ENCODE data around the gene PDE6C.

The PDE6C gene

DNA sequence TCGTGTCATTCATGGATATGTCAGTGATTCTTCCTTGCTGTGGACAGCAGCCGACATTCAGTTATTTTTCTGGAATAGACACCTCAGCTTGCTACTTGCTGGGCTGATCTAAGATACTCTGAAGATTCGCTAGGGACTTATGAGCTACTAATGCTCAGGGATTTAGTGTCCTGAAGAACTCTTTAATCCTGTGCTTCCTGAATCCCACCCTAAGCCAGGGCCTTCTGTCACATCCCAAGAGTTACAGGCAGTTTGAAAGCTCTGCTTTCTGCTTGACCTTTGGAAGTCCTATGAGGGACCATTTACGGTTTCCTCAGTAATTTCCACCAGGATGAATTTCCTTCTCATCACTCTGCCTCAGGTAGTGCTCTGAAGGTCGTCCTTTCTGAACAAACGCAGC lies at the start of gene PDE6C:
Gene PDE6C, plus strand, starts transcription at position 227 of the 400 bp plus-strand sequence. CDS start 189 bp downstream, outside the sequence.
- DNase-seq: no peak

DNA sequence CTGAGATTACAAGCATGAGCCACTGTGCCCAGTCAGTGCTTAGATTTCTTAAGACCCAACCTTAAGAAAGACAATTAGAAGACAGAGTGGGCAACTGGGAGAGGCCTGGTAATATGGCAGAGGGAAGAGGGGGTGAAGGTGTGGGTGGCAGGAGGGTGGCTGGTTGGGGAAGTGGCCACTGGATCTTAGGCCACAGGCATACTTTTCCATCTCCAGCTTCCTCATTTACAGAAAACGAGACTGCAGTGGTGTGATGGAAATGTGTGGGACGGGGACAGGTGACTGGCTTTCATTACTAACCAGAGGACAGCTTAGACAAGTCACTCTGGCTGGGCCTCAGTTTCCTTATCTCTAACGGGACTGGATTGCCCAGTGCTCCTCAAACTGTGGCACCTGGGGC lies 46.9 kb upstream of the PDE6C start:
- DNase-seq: no peak

DNA sequence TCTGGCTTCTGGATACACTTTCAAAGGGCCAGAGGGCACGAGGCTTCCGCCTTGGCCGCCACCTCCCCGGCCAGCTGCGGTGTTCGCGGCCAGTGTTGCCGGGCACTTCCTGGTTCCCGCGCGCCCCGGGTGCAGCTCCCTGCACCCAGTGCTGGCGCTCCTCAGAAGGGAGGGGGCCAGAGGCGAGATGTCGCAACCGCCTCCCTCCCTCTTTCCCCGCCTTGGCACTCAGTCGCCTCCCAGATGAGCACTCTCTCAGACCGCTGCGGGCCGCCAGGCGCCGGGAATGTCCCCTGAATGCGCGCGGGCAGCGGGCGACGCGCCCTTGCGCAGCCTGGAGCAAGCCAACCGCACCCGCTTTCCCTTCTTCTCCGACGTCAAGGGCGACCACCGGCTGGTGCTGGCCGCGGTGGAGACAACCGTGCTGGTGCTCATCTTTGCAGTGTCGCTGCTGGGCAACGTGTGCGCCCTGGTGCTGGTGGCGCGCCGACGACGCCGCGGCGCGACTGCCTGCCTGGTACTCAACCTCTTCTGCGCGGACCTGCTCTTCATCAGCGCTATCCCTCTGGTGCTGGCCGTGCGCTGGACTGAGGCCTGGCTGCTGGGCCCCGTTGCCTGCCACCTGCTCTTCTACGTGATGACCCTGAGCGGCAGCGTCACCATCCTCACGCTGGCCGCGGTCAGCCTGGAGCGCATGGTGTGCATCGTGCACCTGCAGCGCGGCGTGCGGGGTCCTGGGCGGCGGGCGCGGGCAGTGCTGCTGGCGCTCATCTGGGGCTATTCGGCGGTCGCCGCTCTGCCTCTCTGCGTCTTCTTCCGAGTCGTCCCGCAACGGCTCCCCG lies 45.7 kb upstream of the PDE6C start, which contains the start of gene FFAR4:
Gene FFAR4, plus strand, starts transcription at position 231 of the 842 bp plus-strand sequence. Its CDS starts 56 bp downstream, at position 287.
- no peak for DNase-seq

DNA sequence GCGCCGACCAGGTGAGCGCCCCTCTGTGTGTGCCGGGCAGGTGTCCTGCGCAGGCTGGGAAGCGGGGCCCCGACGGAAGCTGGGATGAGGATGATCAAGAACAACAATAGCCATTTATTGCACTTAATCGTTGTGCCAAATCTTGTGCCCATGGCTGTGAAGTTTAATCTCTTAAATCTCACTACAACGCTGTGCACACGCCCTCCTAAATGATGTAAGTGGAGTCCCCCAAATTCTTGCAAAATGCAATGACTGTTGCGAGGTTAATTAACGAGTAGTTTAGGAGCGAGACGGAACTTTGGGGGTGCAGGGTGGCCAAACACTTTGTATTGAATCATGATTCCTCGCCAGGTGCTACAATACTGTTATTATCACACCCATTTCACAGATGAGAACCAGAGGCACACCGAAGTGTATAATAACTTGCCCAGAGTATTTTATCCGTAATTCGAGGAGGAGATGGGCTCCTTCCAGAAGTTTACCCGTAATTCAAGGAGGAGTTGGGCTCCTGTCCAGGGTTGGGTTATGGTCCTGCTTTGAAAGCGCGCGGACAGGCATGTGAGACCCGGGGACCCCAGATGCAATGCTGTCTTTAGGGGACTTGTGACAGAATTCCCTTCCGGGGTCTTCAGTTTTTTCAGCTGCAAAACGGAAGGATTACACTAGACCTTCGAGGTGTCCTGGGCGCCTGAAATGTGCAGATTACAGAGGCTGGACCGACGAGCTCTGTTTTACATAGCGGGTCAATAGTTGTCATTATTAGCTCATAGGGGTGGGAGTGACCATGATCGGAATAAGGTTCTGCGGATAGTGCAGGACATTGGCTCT lies 44.8 kb upstream of the PDE6C start:
- DNase-seq: no peak

DNA sequence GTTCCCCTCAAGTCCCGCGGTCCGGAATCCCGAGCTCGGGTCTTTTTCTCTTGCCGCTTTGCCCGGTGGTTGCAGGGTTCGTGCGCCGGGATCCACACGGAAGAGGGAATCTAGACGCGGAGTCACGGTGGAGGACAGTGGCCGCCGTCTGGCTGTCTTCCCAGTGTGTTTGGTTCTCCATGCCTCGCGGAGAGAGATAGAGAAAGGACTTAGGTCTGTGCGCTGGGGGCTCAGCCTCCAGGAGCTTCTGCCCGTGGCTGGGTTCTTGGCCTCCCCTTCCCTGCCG lies 44.3 kb upstream of the PDE6C start:
- DNase-seq: no peak

DNA sequence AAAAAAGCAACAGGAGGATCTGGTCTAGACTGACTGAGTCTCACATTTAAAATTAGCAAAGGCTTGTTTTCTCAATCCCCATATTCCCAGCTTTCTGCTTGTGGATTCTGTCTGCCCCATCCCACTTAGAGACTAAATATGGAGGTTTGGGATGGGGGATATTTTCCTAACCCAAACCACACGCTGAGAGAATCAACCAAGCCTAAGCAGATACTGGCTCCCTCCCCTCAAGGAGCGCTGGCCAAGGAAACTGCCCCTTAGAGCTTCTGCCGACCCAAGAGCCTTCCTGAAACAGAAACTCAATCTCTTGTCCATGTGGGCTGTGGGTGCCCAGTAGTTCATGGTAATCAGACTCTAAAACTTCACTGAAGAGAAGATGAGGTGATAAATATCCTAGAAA lies 42.0 kb upstream of the PDE6C start:
- DNase-seq: no peak

DNA sequence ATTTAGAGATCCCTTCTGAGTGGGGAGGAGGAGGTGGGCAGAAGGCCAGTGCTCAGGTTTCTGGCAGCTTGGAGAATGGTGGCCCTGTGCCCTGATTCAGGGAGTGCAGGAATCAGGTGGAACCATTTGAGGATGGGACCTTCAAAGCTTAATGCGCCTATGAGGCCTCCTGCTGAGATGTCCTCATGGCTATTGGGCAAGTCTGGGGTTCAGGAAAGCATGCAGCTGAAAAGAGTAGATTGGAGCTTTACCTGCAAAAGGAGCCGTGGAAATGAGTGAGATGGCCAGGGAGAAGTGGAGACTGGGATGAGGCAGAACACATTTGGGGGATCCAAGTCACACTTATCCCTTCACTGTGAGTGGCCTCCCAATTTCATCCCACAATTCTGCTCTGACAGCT lies 39.7 kb upstream of the PDE6C start:
- DNase-seq: no peak

DNA sequence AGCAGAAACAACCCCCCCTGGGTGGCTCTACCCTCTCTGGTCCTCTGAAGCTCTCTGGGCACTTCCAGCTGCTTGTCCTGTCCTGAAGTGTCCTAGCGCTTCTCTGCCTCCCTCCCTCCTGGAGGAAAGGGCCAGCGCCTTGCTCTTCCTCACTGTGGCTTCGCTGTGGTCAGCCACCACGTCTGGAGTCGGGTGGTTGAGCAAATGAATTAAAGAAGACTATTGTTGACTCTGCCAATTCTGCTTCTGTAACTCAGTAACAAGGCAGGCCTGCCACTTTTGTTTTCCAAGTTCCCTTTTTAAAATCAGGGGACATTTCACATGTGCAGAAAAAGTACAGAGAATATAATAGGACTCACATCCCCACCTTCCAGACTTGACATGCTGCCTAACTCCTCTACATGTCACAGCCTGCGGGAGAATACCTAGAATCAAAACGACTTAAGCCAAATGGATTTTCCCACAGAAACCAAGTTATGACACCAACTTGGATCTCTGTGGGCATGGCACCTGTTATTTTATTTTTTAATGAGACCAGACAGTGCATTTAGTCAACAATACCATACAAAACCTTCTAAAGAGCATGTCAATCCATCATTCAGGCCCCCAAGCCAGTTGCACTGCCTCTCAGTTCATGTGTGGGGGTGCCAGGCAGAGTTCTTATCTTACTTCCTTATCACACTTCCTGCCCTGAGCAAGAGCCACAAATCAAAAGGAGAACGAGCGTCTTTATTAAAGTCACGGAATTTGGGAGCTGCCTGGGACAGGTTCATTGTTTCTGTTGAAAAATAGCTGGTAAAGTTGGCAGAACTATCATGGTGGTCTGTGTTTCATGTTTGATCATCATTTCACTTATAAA lies 39.1 kb upstream of the PDE6C start:
- peak; percentile 39 for DNase-seq

DNA sequence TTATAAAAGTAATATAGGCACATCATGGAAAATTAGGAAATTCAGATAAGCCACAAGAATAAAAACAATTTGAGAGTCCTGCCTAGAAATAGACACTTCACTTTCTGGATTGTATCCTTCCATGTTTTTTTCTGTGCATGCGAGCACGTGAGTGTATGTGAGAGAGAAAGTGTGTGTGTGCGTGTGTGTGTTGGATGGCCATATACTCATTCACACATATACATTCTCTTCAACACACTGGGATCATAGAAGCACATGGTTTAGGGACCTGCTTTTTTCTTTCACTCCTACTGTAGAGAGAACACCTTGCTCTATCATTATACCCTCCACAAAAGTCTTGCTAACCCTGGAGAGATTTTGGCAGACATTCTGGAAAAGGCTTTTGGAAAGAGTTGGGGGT lies 38.4 kb upstream of the PDE6C start:
- no peak for DNase-seq

DNA sequence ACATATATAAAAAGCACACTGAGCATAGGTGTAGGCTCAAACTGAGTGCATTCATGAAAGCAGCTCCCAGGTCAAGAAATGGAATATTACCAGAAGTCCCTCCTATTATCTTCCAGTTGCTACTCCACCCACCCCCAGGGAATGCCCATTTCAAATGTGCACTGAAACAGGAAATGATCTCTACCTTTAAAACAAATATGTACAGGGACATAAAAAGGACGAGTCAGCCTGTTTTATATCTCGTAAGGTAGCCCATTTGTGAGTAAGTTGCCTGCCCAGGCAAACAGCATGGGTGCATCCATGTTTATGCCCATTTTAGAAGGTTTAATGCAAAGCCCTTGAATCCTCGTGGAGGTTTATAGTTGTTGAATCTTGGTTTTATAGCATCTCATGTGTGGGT lies 35.4 kb upstream of the PDE6C start:
- no peak for DNase-seq

DNA sequence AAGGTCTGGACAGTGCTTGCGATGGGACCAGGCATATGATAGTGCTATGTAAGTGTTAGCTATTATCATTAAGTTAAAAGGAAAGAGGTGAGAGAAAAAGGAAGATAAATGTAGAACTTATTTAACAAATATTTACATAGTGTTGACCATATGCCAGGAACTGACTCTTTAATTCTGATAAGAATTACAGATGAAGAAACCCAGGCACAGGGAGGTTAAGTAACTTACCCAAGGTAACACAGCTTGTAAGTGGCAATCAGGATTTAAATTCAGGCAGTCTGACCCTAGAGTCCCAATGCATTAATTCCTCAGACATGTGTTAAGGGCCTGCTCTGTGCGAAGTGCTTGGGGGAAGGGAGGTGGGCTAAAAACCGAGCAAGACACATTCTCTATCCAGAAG lies 34.8 kb upstream of the PDE6C start:
- DNase-seq: no peak

DNA sequence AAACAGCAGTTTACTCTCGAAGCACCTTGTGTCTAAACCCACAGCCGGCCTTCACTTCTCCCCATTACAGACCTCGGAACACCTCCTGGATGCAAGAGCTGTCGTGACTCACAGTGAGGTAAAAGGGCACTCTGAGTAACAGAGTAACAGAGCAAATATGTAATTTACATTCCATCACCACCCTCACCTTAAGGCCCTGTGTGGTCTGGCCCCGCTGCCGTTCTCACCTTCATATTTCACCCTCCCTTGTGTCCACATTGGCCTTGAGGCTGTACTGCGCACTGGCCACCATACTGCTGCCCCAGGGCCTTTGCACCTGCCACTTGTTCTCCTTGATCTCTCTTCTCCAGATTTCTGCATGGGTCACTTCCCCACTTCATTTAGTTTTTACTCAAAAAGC lies 33.2 kb upstream of the PDE6C start:
- DNase-seq: no peak

DNA sequence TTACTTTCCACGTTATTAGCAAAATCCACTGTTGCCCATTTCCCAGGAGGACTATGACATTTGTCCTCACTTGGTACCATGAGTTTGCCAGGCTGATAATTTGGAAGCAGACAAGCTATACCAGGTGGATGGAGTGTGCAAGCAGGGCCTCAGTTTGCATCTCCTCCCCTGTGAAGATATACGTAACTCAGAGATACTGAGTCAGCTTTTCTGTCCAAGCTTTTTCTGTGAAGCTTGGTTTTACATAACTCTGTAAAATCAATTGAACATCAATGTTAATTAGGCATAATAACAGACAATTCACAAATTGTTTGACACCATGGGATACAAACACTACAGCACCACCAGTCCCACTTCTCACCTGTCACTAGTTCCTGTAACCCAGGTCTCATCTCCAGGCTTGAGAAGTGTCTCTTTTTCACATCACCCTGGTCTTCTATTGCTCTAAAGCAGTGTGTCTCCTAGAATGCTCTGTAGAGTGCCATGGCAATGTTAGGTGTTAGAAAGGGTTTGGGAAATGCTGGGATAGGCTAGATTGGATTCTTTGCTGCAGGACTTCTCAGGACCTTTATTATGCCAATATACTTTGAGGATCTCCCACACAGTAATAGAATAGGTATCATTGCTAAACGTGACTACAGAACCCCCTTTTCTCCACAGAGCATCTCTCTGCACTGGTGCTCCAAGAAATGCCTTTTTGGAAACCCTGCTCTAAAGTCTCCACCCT lies 32.2 kb upstream of the PDE6C start:
- DNase-seq: no peak

DNA sequence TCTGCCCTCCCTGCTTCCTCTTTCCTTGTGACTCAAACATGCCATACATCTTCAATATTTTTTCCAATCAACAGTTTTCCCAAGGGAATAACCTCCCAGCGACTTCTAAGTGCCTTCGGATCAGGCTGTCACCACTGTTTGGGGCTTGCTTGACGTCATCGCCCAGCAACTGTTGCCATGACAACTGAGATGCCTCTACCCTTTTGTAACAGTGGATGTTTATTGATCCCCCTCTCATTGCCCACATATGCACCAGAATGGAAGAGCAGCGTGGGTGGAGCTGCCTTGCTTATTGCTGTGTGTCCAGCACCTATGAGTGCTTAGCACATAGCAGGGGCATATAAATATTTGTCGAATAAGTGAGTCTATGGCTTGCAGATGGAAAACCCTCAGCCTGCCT lies 31.5 kb upstream of the PDE6C start:
- no peak for DNase-seq

DNA sequence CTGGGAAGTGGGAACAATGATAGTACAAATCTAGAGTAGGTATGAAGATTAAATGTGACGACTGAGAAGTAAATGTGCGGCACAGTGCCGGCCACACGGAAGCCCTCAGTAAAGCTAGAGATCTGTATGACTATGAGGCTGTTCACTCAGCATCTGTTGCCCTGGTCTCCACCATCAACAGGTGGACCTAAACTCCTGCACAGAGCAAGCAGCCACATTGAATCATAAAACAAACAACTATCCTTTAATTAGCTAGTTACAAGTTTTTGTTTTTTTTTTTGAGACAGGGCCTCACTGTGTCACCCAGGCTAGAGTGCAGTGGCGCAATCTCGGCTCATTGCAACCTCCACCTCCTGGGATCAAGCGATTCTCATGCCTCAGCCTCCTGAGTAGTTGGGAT lies 27.9 kb upstream of the PDE6C start:
- no peak for DNase-seq

DNA sequence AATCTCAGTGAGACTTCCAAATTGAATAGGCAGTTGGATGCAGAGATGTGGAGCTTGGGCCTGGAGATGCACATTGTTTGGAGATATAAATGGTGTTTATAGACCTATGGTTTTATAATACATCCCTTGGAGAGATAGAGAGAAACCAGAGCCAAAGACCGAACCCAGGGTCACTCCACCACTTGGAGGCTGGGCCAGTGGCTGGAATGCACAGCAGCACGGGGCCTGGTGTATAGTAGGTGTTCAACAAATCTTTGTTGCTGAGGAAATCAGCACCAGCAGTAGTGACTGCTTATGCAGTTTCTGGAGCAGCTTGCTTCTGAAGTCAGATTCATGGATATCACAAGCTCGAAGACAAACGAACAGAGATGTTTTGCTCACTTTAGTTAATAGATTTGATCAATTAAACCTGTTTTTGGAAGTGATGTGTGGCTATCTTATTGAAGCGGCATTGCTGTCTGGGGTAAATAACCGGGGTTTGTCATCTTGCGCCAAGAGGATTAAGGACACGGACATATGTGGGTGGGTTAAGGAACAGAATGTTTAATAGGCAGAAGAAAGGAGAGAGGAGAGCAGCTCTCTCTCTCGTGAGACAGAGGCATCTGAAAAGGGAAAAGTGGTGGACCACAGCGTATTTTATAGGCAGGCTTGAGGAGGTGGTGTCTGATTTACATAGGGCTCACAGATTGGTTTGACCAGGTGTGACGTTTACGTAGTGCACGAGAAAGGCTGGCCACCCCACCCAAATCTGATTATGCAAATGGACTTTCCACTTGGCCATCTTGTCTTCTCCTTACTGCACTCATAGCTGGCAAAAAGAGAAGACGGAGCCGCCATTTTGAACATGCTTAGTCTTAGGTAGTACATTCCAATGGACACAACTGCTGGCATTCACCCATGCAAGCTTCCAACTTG lies 22.4 kb upstream of the PDE6C start:
- DNase-seq: no peak

DNA sequence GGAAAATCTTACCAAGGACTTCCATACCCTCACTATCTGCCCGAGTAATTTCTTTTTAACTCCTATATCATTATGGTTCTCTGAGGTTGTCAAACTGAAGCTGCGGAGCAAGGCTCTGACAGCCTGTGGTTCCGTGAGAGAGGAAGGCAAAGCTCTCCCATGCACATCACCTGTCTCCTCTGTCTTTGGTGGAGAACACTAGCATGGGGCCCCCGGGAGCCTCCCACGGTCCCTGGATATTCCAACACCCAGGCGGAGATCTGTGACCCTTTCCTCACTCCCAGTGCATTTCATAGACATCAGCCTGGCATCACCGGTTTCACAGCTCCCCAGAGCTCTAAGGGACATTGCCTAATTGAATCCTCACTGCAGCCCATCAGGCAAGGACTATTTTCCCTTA lies 21.7 kb upstream of the PDE6C start:
- no peak for DNase-seq

DNA sequence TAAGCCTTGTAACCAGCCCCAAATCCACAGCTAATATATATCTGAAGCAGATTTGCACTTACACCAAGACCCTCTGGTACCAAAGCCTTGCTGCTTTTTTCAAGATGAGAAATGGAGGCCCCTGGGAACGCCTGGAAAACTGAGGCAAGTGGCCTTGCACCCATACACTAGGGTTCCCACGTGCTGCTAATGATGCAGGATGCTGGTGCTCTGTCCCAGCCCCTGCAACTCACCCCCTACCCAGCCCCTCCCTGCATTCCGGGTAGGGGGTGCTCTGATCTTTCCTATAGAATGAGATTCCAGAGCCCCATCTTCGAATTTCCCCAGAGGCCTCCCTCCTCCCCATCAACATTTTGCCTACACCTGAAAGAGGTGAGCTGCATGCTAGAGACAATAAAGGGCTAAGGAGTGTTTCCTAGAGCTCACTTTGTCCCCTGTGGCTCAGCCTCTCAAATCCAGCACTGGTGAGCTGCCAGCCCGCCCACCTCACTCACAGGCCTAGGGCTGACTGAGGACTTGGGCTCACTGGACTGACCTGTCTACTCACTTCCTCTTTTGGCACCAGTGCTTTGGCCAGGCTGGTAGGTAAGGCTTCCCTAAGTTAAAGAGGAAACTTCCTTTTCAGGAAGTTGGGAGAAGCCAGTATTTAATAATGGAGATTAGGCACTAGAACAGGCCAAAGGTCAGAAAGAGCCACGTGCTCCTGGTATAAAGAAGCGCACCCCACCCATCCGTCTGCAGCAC lies 21.1 kb upstream of the PDE6C start:
- DNase-seq: no peak

DNA sequence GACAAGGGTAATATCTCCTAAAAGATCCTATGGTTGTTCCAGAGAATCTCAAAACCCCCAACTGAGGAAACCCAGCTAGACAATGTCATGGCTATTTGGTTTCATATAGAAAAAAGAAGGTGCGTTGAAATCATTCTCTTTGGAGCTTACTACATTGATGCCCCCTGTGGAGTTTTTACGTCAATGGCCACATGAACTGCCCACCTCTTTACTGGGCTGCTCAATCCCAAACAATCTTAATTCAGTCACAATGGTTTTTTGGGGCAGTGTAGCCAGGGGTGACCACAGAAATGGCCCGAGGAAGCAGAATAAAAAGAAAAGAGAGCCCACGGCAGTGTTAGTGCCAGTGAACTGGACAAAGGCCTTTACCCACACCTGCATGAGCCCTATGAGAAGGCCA lies 19.1 kb upstream of the PDE6C start:
- DNase-seq: no peak

DNA sequence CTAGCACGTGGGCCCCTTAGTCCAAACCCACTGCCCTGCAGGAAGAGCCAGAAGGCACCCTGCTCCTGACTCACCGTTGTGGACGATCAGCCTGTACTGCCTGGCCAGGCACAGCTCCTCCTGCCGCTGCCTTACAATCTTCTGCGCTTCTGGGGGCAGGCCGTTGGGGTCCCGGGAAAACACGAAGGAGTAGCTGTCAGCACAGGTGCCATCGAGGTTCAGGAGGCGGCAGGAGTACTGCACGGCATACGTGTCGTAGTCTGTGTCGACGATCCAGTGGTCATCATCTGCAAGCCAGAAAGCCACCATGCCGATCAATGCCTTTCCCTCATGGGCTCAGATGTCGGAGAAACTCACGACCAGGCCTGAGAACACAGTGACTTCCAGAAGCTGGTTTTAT lies 18.6 kb upstream of the PDE6C start:
- no peak for DNase-seq

DNA sequence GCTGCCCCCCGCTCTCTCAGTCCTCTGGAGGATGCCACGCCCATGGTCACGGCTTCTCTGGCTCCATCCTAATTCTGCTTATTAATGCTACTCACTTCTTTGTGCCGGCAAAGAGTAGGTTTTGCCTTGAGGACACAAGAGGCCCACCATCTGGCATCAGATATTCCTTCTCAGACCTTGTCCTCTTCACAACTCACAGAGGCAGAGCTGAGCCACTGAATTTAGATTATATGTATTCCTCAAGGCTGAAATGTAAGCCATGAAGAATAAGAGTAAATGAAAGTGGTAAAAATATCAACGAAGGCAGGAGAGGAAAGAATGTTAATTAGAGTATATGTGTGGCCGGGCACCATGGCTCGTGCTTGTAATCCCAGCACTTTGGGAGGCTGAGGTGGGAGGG lies 17.8 kb upstream of the PDE6C start:
- no peak for DNase-seq
